Measurements from ENCODE around the gene MTMR1. TPM values are rescaled to one million over a fixed set of nuclear protein-coding genes. Genes with fewer than 3 reads are reported as not detected.

MTMR1 gene
- total and polyA plus RNA-seq, 9 of the 15 experiments (the other 6 are each of a cell fraction or from before 2014, with no cell fraction given) = 0.96 to 35.4 (median 22.4) TPM

DNA sequence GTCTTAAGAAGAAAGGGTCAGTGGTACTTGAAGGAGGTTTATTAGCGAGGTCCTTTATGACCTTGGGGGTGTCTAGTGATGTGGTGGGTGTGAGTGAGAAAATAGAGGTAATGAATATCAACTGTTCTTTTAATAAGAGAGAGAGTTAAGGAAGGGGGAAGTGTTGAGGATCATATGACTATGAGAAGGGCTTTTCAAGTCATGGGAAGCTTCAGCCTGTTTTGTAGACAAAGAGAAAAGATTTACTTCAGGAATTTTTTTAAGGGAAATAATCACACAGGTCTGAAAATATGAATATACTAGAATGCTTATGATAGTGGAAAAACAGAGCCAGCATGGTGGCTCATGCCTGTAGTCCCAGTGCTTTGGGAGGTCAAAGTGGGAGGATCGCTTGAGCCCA lies 41.3 kb upstream of the MTMR1 start:
- no peak for ATAC-seq
- H3K9ac ChIP-seq (ENCODE audit: insufficient read depth in 1 of 2, low read depth in 2 of 2, low read length in 2 of 2) = no peak overlapping the region
- no peak for FAIRE-seq
- 45% methylated on average over 2 of the region's 2 CpGs for WGBS (ENCODE audit: insufficient coverage, low coverage, missing lambda C conversion rate)
- no peak for DNase-seq (ENCODE audit: extremely low read depth in 1 of 4, low spot score in 3 of 4)
- intact Hi-C loops (cut with micrococcal nuclease) (no loop called here), in situ Hi-C loops (cut with MboI) (no loop called here)
- no peak overlapping the region for H3K27ac ChIP-seq (ENCODE audit: extremely low read depth, low read depth, low read length)
- no peak overlapping the region for H3K4me3 ChIP-seq
- no peaks in the 10 kb centered on the region for H3K27me3 ChIP-seq (ENCODE audit: control insufficient read depth in 2 of 2, insufficient read depth in 2 of 2, low read length in 2 of 2)
- TF ChIP-seq TARDBP (IDR thresholded peaks at IDR 0.05) (no peak), HDAC3 (IDR thresholded peaks at IDR 0.05; ENCODE audit: borderline replicate concordance, partially characterized antibody) (no peak), NFYB (IDR thresholded peaks at IDR 0.05; ENCODE audit: extremely low read depth, insufficient read length) (no peak), EHMT2 (IDR thresholded peaks at IDR 0.05) (no peak), PREB (CRISPR knock-in tag; IDR thresholded peaks at IDR 0.05) (no peak), ZBTB11 (CRISPR knock-in tag; IDR thresholded peaks at IDR 0.05) (no peak), ZFP91 (CRISPR knock-in tag; IDR thresholded peaks at IDR 0.05) (no peak), ZNF695 (CRISPR knock-in tag; IDR thresholded peaks at IDR 0.05) (no peak), SP1 (CRISPR knock-in tag; IDR thresholded peaks at IDR 0.05) (no peak), ZBTB12 (CRISPR knock-in tag; IDR thresholded peaks at IDR 0.05) (no peak), MCM7 (IDR thresholded peaks at IDR 0.05) (no peak), MYC (IDR thresholded peaks at IDR 0.05; ENCODE audit: low read depth, low read length) (no peak), MYC (CRISPR knock-in tag; IDR thresholded peaks at IDR 0.05; ENCODE audit: borderline replicate concordance, low read depth) (no peak), NCOA1 (IDR thresholded peaks at IDR 0.05; ENCODE audit: low read depth) (no peak), POLR2A (conservative IDR thresholded peaks at IDR 0.05) (no peak), HOXB6 (CRISPR knock-in tag; IDR thresholded peaks at IDR 0.05; ENCODE audit: borderline replicate concordance) (no peak), SOX6 (IDR thresholded peaks at IDR 0.05) (no peak), IFI16 (CRISPR knock-in tag; IDR thresholded peaks at IDR 0.05) (no peak)
- ChIA-PET POLR2A (no interaction called here), CTCF (ENCODE audit: low intra/inter-chr PET ratio) (no interaction called here)
- no peak overlapping the region for H2AFZ ChIP-seq (ENCODE audit: low read depth, low read length)
- no peaks in the 10 kb centered on the region for H3K79me2 ChIP-seq (ENCODE audit: control insufficient read depth, insufficient read depth, low read length)
- H3K9me1 ChIP-seq (ENCODE audit: control insufficient read depth, insufficient read depth, low read length) = no peaks in the 10 kb centered on the region
- no TSS peak for BruUV-seq (replicated peaks)
- no peaks in the 10 kb centered on the region for H3K4me1 ChIP-seq (replicated peaks in 1 of 2; ENCODE audit: control insufficient read depth in 2 of 2, insufficient read depth in 2 of 2, low read length in 2 of 2)
- no peak overlapping the region for H3K4me2 ChIP-seq (ENCODE audit: insufficient read depth, low read length)
- no peaks in the 10 kb centered on the region for H3K9me3 ChIP-seq (replicated peaks; ENCODE audit: control insufficient read depth, insufficient read depth, low read depth, low read length)
- H4K20me1 ChIP-seq (replicated peaks; ENCODE audit: control insufficient read depth, insufficient read depth, low read length) = no peaks in the 10 kb centered on the region
- peaks cover 3% of the 10 kb centered on the region; the same call in 1 of the 3 replicates for H3K36me3 ChIP-seq (ENCODE audit: control insufficient read depth, insufficient read depth, low read length)
